Body of pancreas (tissue), 4 donors: ENCODE measurements around the gene VMP1. TPM values are rescaled to one million over a fixed set of nuclear protein-coding genes. Genes with fewer than 3 reads are reported as not detected.

ENCODE experiments used
- ATAC-seq: fragments of 150-250 bp; one replicate; pipeline ENCODE4 v1.9.1; 2016
- DNase-seq, 4 donors: peaks; one replicate each; pipeline ENCODE4 v3.0.0-alpha.2; 2019
- H3K27ac ChIP-seq, 4 donors: fragments of 200-600 bp; sonication (generic); 1 replicate in 3 of 4; 2 replicates in 1 of 4; pipeline versions ENCODE4 v1.5.1 to v1.6.1; 2016 to 2019; ENCODE audit warnings: mild to moderate bottlenecking in 1 of 4, mixed read lengths in 1 of 4, moderate library complexity in 1 of 4
- H3K27me3 ChIP-seq, 2 donors: fragments of 200-600 bp; sonication (generic); one replicate each; pipeline ENCODE4 v1.6.0; 2016; ENCODE audit warnings: mild to moderate bottlenecking in 1 of 2
- H3K36me3 ChIP-seq, 2 donors: fragments of 200-600 bp; sonication (generic); replicated peaks in 1 of 2; 2 replicates each; pipeline ENCODE4 v1.5.1; 2016; ENCODE audit warnings: low read depth in 2 of 2; ENCODE audit not compliant: insufficient read depth in 1 of 2
- H3K4me1 ChIP-seq: fragments of 200-600 bp; sonication (generic); one replicate; pipeline ENCODE4 v1.6.0; 2016
- H3K4me3 ChIP-seq, 2 donors: fragments of 200-600 bp; sonication (generic); 1 replicate in 1 of 2; 2 replicates in 1 of 2; pipeline ENCODE4 v1.5.1; 2016 to 2019
- H3K9me3 ChIP-seq, 3 donors: fragments of 200-600 bp; sonication (generic); 1 replicate in 2 of 3; 2 replicates in 1 of 3; pipeline ENCODE4 v1.5.1; 2016
- CTCF ChIP-seq, 7 experiments: fragments of 450-650 bp in 4 of 7; fragments of 200-600 bp in 3 of 7; sonication (generic) in 3 of 7; IDR thresholded peaks; one replicate each; pipeline ENCODE4 v1.5.1; 2016 to 2019; ENCODE audit warnings: antibody characterized with exemption in 7 of 7
- POLR2A ChIP-seq, 3 donors: fragments of 450-650 bp; IDR thresholded peaks; one replicate each; pipeline ENCODE4 v1.6.1; 2016; ENCODE audit warnings: antibody characterized with exemption in 3 of 3, mild to moderate bottlenecking in 2 of 3
- whole genome bisulfite sequencing, 2 donors: methylation state at CpG; one replicate each; pipeline ENCODE4 v1.1.5; 2017; 5-methylcytosine and 5-hydroxymethylcytosine counted together
- intact Hi-C: fragments of 100-400 bp; cut with DNase I; formaldehyde crosslinking; loops from one replicate; pipeline ENCODE4 v1.15.1; 2023
- total RNA-seq, 2 donors: library from RNA; depleted of rRNA; stranded (reverse); fragments of >200 nt; gene quantifications; one replicate each; pipeline ENCODE4 v1.1.0, GENCODE V29; 2016

Gene VMP1
- total RNA-seq, 2 donors from 2014 or later = 174 to 259 TPM

- intact Hi-C loops = no loop called here
These were observed 54.1 kb downstream of the VMP1 start for GRCh38 chr17:59761385-59762048.

GRCh38 chr17:59762049-59762823 lies 54.8 kb downstream of the VMP1 start:
- peaks cover 0 to 2% of the 10 kb centered on the region in 2 donors for H3K36me3 ChIP-seq
- no peaks in the 10 kb centered on the region for H3K9me3 ChIP-seq
- no peak overlapping the region for H3K4me3 ChIP-seq
- peak in 3 of 4 donors; percentile 49 to 57 (median 50) for DNase-seq
- peak overlapping the region in 3 of 4 donors; percentile 59 to 84 (median 61) for H3K27ac ChIP-seq
- 62 to 71% methylated on average over 4 of the region's 4 CpGs for WGBS, 2 donors
- ATAC-seq = peak; percentile 75
- intact Hi-C loops = no loop called here
- peaks cover 26% of the 10 kb centered on the region for H3K4me1 ChIP-seq
- no peak for TF ChIP-seq CTCF (IDR thresholded peaks at IDR 0.05)
- H3K27me3 ChIP-seq = no peaks in the 10 kb centered on the region

More at GRCh38 chr17:59761385-59762048, 54.1 kb downstream of the VMP1 start:
- 47 to 50% methylated on average over 3 of the region's 3 CpGs for WGBS, 2 donors
- no peak overlapping the region for H3K4me3 ChIP-seq
- peaks cover 29% of the 10 kb centered on the region for H3K4me1 ChIP-seq
- ATAC-seq = no peak
- H3K36me3 ChIP-seq = peaks cover 0 to 2% of the 10 kb centered on the region in 2 donors
- DNase-seq = no peak
- H3K9me3 ChIP-seq = no peaks in the 10 kb centered on the region
- no peaks in the 10 kb centered on the region for H3K27me3 ChIP-seq
- no peak for TF ChIP-seq CTCF (IDR thresholded peaks at IDR 0.05)
- no peak for TF ChIP-seq POLR2A (IDR thresholded peaks at IDR 0.05)
- peak overlapping the region in 3 of 4 donors; percentile 59 to 84 (median 61) for H3K27ac ChIP-seq

GRCh38 chr17:59762824-59763374 lies 55.4 kb downstream of the VMP1 start:
- H3K36me3 ChIP-seq = peaks cover 0 to 2% of the 10 kb centered on the region in 2 donors
- no peak for ATAC-seq
- intact Hi-C loops = no loop called here
- H3K9me3 ChIP-seq = no peaks in the 10 kb centered on the region
- no peak overlapping the region for H3K4me3 ChIP-seq
- no peaks in the 10 kb centered on the region for H3K27me3 ChIP-seq
- TF ChIP-seq POLR2A (IDR thresholded peaks at IDR 0.05) (no peak), CTCF (IDR thresholded peaks at IDR 0.05) (no peak)
- no peak for DNase-seq
- peaks cover 26% of the 10 kb centered on the region for H3K4me1 ChIP-seq
- peak overlapping the region in 3 of 4 donors; percentile 59 to 84 (median 61) for H3K27ac ChIP-seq

GRCh38 chr17:59763861-59764260 lies 56.4 kb downstream of the VMP1 start:
- no peak for DNase-seq
- peaks cover 26% of the 10 kb centered on the region for H3K4me1 ChIP-seq
- 48 to 72% methylated on average over 1 of the region's 1 CpG for WGBS, 2 donors
- intact Hi-C loops = no loop called here
- peaks cover 0 to 2% of the 10 kb centered on the region in 2 donors for H3K36me3 ChIP-seq
- H3K27ac ChIP-seq = peak overlapping the region in 1 of 4 donors; percentile 84
- no peak overlapping the region for H3K4me3 ChIP-seq
- ATAC-seq = peak; percentile 77
- no peaks in the 10 kb centered on the region for H3K9me3 ChIP-seq
- TF ChIP-seq CTCF (IDR thresholded peaks at IDR 0.05) (no peak), POLR2A (IDR thresholded peaks at IDR 0.05) (no peak)
- no peaks in the 10 kb centered on the region for H3K27me3 ChIP-seq
